Spleen (tissue), 11 donors: ENCODE measurements around the gene KCNJ16. TPM values are rescaled to one million over a fixed set of nuclear protein-coding genes. Genes with fewer than 3 reads are reported as not detected.

ENCODE experiments used
- DNase-seq: peaks from one replicate; pipeline ENCODE4 v3.0.0-alpha.2; 2020
- H3K27ac ChIP-seq, 8 donors: fragments of 200-600 bp; sonication (generic) in 7 of 8; 1 replicate in 4 of 8; 2 replicates in 4 of 8; pipeline versions ENCODE4 v1.5.0 to v1.8.0; 2016 to 2021; ENCODE audit warnings: inconsistent platforms in 4 of 8, mild to moderate bottlenecking in 4 of 8, moderate library complexity in 1 of 8
- H3K27me3 ChIP-seq, 7 donors: fragments of 200-600 bp; sonication (generic) in 6 of 7; replicated peaks in 1 of 7; 1 replicate in 4 of 7; 2 replicates in 3 of 7; pipeline versions ENCODE4 v1.5.0 to v1.8.0; 2016 to 2021; ENCODE audit warnings: inconsistent platforms in 3 of 7, mild to moderate bottlenecking in 1 of 7
- H3K36me3 ChIP-seq, 6 donors: fragments of 200-600 bp; sonication (generic) in 5 of 6; 1 replicate in 4 of 6; 2 replicates in 2 of 6; pipeline versions ENCODE4 v1.5.0 to v1.8.0; 2016 to 2021; ENCODE audit warnings: inconsistent platforms in 2 of 6
- H3K4me1 ChIP-seq, 6 donors: fragments of 200-600 bp; sonication (generic) in 5 of 6; 1 replicate in 3 of 6; 2 replicates in 3 of 6; pipeline versions ENCODE4 v1.5.0 to v1.8.0; 2016 to 2021; ENCODE audit warnings: inconsistent platforms in 3 of 6
- H3K4me3 ChIP-seq, 8 donors: fragments of 200-600 bp; sonication (generic) in 7 of 8; 1 replicate in 4 of 8; 2 replicates in 4 of 8; pipeline versions ENCODE4 v1.5.0 to v1.8.0; 2016 to 2021; ENCODE audit warnings: inconsistent platforms in 4 of 8, mild to moderate bottlenecking in 4 of 8, moderate library complexity in 2 of 8
- H3K9me3 ChIP-seq, 8 donors: fragments of 200-600 bp; sonication (generic) in 7 of 8; 1 replicate in 4 of 8; 2 replicates in 4 of 8; pipeline versions ENCODE4 v1.5.0 to v1.8.0; 2016 to 2021; ENCODE audit warnings: inconsistent platforms in 4 of 8
- POLR2A ChIP-seq, 3 donors: fragments of 450-650 bp; IDR thresholded peaks; one replicate each; pipeline ENCODE4 v1.5.1; 2017; ENCODE audit warnings: antibody characterized with exemption in 3 of 3, mild to moderate bottlenecking in 1 of 3
- POLR2AphosphoS5 ChIP-seq, 3 donors: sonication (generic); formaldehyde crosslinking; IDR thresholded peaks; one replicate each; pipeline ENCODE4 v1.5.1; 2017; ENCODE audit warnings: antibody characterized with exemption in 3 of 3
- WGBS, 5 donors: extraction: QIAGEN DNeasy Blood & Tissue Kit in 3 of 5; methylation state at CpG; one replicate each; pipeline versions ENCODE4 v1.1.5 to v1.1.7; 2013 to 2018; 5-methylcytosine and 5-hydroxymethylcytosine counted together
- intact Hi-C: fragments of 100-400 bp; cut with DNase I; formaldehyde crosslinking; loops from one replicate; pipeline ENCODE4 v1.15.0; 2023; ENCODE audit warnings: low total_unique reads
- polyA plus RNA-seq, 3 donors: library from polyadenylated mRNA; stranded (reverse); fragments of 200-250 nt; gene quantifications; one replicate each; pipeline ENCODE4 v1.2.1, GENCODE V29; 2013
- total RNA-seq, 7 donors: library from RNA; depleted of rRNA in 3 of 7; stranded (reverse); fragments of >200 nt in 3 of 7; fragmentation: NEBNext Ultra II Directional in 4 of 7; extraction: Animal tissue kit (Norgen Biotek cat#: 25700) in 4 of 7; gene quantifications; one replicate each; pipeline versions ENCODE4 v1.1.0 to v1.2.1, GENCODE V29; 2016 to 2021
- TF ChIP-seq, protein P1 (sequence below), 11 experiments: fragments of 200-600 bp in 7 of 11; fragments of 450-650 bp in 4 of 11; sonication (generic) in 4 of 11; IDR thresholded peaks in 8 of 11; conservative IDR thresholded peaks in 3 of 11; 1 replicate in 7 of 11; 2 replicates in 4 of 11; pipeline versions ENCODE4 v1.4.0 to v1.8.0; 2016 to 2021; ENCODE audit warnings: antibody characterized with exemption in 11 of 11, inconsistent platforms in 4 of 11, mild to moderate bottlenecking in 1 of 11
- donor health status: healthy with polysubstance abuse.
- donor health status: DM: no; HTN: no; CAD: no; lungs with moderate emphysema.
- donor health status: DM: no; HTN: no; CAD: no.
- donor health status: Bipolar disorder and iron deficiency.
- donor health status: healthy.
- donor health status: DM: no; HTN: no; CAD: no.
- donor health status: DM: yes; HTN: yes; CAD: no.

KCNJ16 gene
- total and polyA plus RNA-seq, 10 donors: 0.12 to 2.2 (median 0.86) TPM

DNA sequence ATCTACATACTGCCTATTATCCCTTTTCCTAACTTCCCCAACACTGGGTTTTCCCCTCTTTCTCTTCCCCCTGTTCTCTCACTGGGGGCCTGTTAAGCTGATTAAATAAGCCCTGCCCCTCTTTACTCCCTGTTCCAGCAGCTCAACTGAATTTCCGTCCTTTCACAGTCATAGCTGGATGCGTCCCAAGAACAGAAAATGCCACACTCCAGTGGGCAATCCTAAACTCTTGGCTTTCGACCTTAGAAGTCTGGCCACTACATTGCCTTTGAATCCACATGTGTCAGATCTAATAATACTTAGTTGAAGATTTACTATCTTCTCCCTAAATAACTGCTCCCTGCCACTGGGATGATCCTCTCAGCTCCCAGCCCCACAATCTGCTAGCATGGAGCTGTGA lies 34.5 kb downstream of the KCNJ16 start:
- no peak for TF ChIP-seq POLR2A (IDR thresholded peaks at IDR 0.05)
- no peak for TF ChIP-seq POLR2AphosphoS5 (IDR thresholded peaks at IDR 0.05)
- TF ChIP-seq, protein P1, sequence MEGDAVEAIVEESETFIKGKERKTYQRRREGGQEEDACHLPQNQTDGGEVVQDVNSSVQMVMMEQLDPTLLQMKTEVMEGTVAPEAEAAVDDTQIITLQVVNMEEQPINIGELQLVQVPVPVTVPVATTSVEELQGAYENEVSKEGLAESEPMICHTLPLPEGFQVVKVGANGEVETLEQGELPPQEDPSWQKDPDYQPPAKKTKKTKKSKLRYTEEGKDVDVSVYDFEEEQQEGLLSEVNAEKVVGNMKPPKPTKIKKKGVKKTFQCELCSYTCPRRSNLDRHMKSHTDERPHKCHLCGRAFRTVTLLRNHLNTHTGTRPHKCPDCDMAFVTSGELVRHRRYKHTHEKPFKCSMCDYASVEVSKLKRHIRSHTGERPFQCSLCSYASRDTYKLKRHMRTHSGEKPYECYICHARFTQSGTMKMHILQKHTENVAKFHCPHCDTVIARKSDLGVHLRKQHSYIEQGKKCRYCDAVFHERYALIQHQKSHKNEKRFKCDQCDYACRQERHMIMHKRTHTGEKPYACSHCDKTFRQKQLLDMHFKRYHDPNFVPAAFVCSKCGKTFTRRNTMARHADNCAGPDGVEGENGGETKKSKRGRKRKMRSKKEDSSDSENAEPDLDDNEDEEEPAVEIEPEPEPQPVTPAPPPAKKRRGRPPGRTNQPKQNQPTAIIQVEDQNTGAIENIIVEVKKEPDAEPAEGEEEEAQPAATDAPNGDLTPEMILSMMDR (IDR thresholded peaks at IDR 0.05 in 8 of 11, conservative IDR thresholded peaks at IDR 0.05 in 3 of 11): no peak
- Histone ChIP-seq H3K27ac (peak overlapping the region in 5 of 8 donors; percentile 14 to 69 (median 50)), H3K4me3 (no peak overlapping the region), H3K36me3 (no peaks in the 10 kb centered on the region), H3K9me3 (peaks cover 0 to 3% (median 0%) of the 10 kb centered on the region in 8 donors), H3K27me3 (no peaks in the 10 kb centered on the region), H3K4me1 (peaks cover 0 to 18% (median 6%) of the 10 kb centered on the region in 6 donors)
- no peak for DNase-seq
- intact Hi-C loops: no loop called here
- WGBS, 5 donors: 54 to 77% (median 69%) methylated on average over 3 of the region's 3 CpGs

DNA sequence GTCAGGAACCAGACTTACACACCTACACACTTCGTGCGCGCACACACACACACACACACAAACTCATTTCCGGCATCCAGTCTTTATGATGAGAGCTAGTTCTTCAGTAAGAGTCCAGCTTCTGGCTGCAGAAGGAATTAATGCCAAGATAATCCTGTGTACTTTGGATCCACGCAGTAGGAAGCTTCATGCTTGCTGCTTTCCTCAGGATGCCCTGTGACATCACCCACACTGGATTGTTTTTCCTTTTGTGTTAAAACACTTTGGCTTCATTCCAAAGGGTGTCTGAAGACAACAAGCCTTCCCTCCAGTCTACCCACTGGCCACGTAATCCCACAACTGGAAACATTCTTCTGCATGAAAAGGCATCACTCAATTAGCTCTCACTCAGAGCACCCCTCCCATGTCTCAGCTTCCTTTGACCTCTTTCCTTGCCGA lies 35.4 kb downstream of the KCNJ16 start:
- Histone ChIP-seq H3K4me3 (no peak overlapping the region), H3K4me1 (peaks cover 0 to 18% (median 6%) of the 10 kb centered on the region in 6 donors), H3K36me3 (no peaks in the 10 kb centered on the region), H3K9me3 (peaks cover 0 to 3% (median 0%) of the 10 kb centered on the region in 8 donors), H3K27me3 (no peaks in the 10 kb centered on the region), H3K27ac (peak overlapping the region in 4 of 8 donors; percentile 38 to 69 (median 56))
- WGBS, 5 donors: 56 to 79% (median 63%) methylated on average over 7 of the region's 7 CpGs
- intact Hi-C loops: no loop called here
- TF ChIP-seq, protein P1 (IDR thresholded peaks at IDR 0.05 in 8 of 11, conservative IDR thresholded peaks at IDR 0.05 in 3 of 11): no peak
- TF ChIP-seq POLR2AphosphoS5 (IDR thresholded peaks at IDR 0.05) (no peak), POLR2A (IDR thresholded peaks at IDR 0.05) (no peak)
- DNase-seq: no peak

DNA sequence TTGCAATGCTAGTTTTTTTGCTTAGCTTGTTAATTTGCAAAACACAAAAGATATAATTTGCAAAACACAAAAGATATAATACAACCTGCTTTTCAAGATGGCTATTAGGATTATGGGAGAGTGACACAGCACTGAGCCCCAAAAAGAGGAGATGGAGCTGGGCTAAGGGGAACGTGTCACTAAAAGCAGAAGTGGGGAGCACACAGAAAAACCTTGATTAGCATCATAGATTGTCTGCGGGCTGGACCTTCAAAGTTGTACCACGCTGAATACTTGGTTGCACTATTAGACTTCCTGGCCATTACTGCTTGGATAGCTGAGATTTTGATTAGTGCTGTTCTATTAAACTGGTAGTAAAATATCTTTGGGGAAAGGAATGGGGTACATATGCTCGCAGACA lies 36.2 kb downstream of the KCNJ16 start:
- TF ChIP-seq POLR2A (IDR thresholded peaks at IDR 0.05) (no peak), POLR2AphosphoS5 (IDR thresholded peaks at IDR 0.05) (no peak)
- TF ChIP-seq, protein P1 (IDR thresholded peaks at IDR 0.05 in 8 of 11, conservative IDR thresholded peaks at IDR 0.05 in 3 of 11): no peak

DNA sequence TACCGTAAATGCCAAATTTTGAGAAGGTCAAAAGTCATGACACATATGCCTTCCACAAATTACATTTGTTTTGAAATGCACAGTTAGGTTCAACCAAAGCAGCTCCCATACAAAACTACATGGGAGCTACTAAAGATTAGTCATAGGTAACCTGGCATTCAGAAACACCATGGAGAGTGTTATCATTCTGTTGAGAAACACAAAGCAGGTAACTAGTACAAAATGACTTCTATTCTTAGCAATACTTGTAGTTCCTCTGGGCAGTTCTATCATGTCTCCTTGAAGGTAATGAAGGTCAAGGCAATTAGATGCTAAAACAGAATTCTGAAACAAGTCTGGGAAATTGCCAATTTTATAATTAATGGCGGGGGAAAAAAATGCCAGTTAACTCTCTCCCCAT lies 39.4 kb downstream of the KCNJ16 start:
- no peak overlapping the region for H3K4me3 ChIP-seq
- peaks cover 0 to 13% (median 6%) of the 10 kb centered on the region in 6 donors for H3K4me1 ChIP-seq
- no peaks in the 10 kb centered on the region for H3K27me3 ChIP-seq
- TF ChIP-seq, protein P1 (IDR thresholded peaks at IDR 0.05 in 8 of 11, conservative IDR thresholded peaks at IDR 0.05 in 3 of 11): no peak
- TF ChIP-seq POLR2A (IDR thresholded peaks at IDR 0.05) (no peak), POLR2AphosphoS5 (IDR thresholded peaks at IDR 0.05) (no peak)
- WGBS, 5 donors: 89 to 95% (median 91%) methylated on average over 2 of the region's 2 CpGs
- H3K27ac ChIP-seq: no peak overlapping the region
- DNase-seq: no peak
- intact Hi-C loops: no loop called here
- H3K9me3 ChIP-seq: peaks cover 0 to 11% (median 0%) of the 10 kb centered on the region in 8 donors
- no peaks in the 10 kb centered on the region for H3K36me3 ChIP-seq

More for the DNA sequence above, 36.2 kb downstream of the KCNJ16 start:
- Histone ChIP-seq H3K4me1 (peaks cover 0 to 18% (median 6%) of the 10 kb centered on the region in 6 donors), H3K27ac (no peak overlapping the region), H3K36me3 (no peaks in the 10 kb centered on the region), H3K4me3 (no peak overlapping the region), H3K9me3 (peaks cover 0 to 3% (median 0%) of the 10 kb centered on the region in 8 donors), H3K27me3 (no peaks in the 10 kb centered on the region)
- intact Hi-C loops: no loop called here
- DNase-seq: no peak
- WGBS, 5 donors: 50 to 76% (median 72%) methylated on average over 4 of the region's 4 CpGs
